Erythroblast (primary cell): ENCODE measurements around the gene ZNRF1.

Experiments used
- GATA1 ChIP-seq: IDR thresholded peaks from 2 replicates; pipeline ENCODE4 v1.6.1; 2011; ENCODE audit warnings: low read depth, mild to moderate bottlenecking, control low read depth, low read length, moderate library complexity
- POLR2A ChIP-seq: IDR thresholded peaks from 2 replicates; pipeline ENCODE4 v1.6.1; 2011; ENCODE audit warnings: mild to moderate bottlenecking, low read length

DNA sequence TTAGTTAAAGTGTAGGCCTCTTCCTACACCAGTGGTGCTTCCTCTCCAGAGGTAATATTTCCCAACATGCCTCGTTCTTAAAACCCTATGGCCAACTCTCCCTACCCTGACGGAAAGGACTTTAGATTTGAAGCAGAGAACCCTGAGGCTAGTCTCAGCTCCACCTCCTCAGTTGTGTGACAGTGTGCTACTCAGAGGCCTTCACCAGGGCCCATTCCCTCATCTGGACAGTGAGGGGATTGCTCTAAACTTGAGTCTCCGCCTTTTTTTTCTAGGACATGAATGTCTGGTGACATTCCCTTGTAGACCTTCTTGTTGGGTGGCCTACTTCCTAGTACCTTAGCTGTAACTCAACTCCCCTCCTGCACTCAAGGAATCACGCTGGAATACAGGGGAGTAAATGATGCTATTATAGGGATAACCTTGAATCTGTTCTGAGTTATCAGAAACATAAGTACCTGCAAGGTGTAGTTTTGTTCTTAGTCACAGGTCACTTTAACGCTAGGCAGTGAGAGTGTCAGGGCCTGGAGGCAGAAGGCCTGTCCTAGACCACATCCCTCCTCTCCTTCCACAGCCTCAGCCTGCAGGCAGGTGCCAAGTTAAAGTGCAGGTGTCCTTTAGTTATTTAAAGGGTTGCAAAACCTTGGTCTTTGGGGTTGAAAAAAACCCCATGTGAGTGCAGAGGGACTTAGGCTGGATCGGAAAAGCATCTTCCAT, 90.8 kb downstream of the ZNRF1 start:
- TF ChIP-seq POLR2A (no peak), GATA1 (no peak)
